Peyer's patch (tissue), 4 donors: ENCODE data around the gene ITGAV.

Source experiments
- POLR2A ChIP-seq, 2 donors: fragments of 450-650 bp; IDR thresholded peaks; one replicate each; pipeline ENCODE4 v1.5.1; 2017; ENCODE audit warnings: antibody characterized with exemption in 2 of 2, mild to moderate bottlenecking in 2 of 2, moderate library complexity in 2 of 2
- TF ChIP-seq, protein P1 (sequence below), 6 experiments: fragments of 450-650 bp in 4 of 6; fragments of 200-600 bp in 2 of 6; sonication (generic) in 1 of 6; IDR thresholded peaks; one replicate each; pipeline ENCODE4 v1.5.1; 2017 to 2019; ENCODE audit warnings: antibody characterized with exemption in 6 of 6, mild to moderate bottlenecking in 3 of 6, moderate library complexity in 1 of 6

GRCh38 chr2:186618696-186619095 is 28.8 kb downstream of the ITGAV start:
- TF ChIP-seq, protein P1, sequence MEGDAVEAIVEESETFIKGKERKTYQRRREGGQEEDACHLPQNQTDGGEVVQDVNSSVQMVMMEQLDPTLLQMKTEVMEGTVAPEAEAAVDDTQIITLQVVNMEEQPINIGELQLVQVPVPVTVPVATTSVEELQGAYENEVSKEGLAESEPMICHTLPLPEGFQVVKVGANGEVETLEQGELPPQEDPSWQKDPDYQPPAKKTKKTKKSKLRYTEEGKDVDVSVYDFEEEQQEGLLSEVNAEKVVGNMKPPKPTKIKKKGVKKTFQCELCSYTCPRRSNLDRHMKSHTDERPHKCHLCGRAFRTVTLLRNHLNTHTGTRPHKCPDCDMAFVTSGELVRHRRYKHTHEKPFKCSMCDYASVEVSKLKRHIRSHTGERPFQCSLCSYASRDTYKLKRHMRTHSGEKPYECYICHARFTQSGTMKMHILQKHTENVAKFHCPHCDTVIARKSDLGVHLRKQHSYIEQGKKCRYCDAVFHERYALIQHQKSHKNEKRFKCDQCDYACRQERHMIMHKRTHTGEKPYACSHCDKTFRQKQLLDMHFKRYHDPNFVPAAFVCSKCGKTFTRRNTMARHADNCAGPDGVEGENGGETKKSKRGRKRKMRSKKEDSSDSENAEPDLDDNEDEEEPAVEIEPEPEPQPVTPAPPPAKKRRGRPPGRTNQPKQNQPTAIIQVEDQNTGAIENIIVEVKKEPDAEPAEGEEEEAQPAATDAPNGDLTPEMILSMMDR (IDR thresholded peaks at IDR 0.05) = no peak
- no peak for TF ChIP-seq POLR2A (IDR thresholded peaks at IDR 0.05)
